NCI-H748 treated with DMSO at 0.1 percent for 48 hours (cell line): ENCODE measurements around the gene ITPRIP.

ENCODE experiments used
- DNase-seq: peaks from one replicate; lab custom pipeline; 2025; lab: John Stamatoyannopoulos, UW

Gene ITPRIP

GRCh38 chr10:104340641-104341040 is 2.4 kb upstream of the ITPRIP start:
- no peak for DNase-seq

DNA sequence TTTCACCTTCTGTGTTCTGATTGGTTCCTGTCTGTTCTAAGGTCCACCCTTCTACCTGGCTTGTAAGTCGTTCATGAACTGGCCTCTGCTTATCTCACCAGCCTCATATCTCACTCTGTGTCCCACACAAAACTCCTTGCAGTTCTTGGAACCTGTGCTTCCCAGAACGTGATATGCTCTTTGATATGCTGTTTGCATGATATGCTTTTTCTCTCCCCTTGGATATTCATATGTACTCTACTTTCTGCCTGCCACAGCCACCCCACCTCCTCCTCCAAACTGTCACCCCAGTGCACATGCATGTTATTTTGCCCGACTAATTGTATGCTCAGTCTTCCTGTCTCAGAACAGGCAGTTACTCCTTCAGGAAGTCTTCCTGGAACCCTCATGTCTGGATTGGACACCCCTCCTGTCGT is 1.9 kb upstream of the ITPRIP start:
- no peak for DNase-seq

DNA sequence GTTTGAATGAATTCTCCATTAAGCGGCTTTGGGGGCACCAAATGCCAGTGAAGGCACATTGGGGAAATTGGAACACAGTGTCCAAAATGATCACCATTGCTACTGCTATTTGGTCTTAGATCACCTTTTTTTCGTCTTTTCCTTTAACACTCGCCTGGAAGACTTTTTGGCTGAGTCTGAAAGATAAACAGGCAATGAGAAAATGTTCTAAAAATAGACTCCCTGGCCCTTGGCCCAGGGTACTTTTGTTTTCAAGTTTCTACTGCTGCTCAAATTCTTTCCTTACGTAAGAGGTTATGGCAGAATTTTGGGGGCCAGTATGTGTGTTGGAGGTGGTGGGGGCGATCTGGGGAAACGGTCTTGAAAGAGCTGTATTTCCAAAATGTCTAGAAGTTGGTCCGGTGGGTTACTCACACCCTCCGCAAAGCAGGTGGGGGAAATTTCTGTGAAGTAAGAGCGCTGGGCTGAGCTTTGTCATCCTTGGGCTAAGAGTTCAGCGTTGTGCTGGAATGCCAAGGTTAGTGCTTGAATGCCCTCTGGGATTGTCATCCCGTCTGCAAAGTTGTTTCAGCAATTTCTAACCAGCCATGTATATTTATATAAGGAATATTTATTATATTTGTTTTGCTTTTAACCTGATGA is 1.3 kb upstream of the ITPRIP start:
- DNase-seq: no peak

DNA sequence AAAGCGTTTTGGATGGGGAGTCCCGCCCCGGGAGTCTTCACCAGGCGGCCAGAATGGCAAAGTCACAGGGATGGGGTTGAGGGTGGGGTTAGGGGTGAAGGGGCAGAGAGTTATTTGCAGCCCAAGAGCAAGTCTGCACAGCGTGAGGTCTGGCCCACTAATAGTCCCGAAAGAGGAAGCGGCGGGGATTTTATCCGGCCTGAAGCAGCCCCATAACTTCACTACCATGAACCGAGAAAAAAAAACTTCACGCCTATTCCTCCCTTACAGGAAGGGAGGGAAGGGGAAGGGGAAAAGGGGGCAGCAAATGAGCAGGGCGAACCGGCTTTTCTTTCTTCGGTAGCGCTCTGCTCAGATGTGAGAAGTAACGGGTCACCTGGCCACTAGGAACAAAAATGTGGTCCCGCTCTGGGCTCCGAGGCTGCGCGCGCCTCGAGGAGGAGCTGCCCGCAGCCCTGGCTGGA is 712 bp downstream of the ITPRIP start:
- DNase-seq: no peak

GRCh38 chr10:104336821-104337467 is 1.3 kb downstream of the ITPRIP start:
- no peak for DNase-seq

- DNase-seq: no peak
Observed at GRCh38 chr10:104334965-104335650, 3.2 kb downstream of the ITPRIP start.

DNA sequence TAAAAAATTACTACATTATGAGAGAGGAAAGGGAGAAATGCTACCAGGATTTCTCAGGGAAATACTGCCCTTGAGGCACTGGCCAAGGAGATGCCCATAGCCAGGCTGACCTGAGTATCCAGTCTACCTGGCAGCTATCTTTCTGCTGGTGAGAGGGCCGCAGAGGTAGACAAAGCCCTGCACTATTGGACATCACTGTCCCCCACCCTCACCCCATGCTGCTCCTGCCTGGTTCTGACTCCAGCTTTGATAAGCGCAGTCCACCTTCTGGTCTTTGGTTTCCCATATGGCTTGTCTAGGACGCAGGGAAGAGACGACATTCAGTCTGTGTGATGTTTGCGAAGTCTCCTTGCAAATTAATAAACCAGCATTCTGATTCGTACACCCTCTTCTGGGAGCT is 3.7 kb downstream of the ITPRIP start:
- DNase-seq: no peak

- DNase-seq: no peak
Observed at GRCh38 chr10:104333728-104334373, 4.4 kb downstream of the ITPRIP start.

- no peak for DNase-seq
Observed at GRCh38 chr10:104333032-104333727, 5.1 kb downstream of the ITPRIP start.

DNA sequence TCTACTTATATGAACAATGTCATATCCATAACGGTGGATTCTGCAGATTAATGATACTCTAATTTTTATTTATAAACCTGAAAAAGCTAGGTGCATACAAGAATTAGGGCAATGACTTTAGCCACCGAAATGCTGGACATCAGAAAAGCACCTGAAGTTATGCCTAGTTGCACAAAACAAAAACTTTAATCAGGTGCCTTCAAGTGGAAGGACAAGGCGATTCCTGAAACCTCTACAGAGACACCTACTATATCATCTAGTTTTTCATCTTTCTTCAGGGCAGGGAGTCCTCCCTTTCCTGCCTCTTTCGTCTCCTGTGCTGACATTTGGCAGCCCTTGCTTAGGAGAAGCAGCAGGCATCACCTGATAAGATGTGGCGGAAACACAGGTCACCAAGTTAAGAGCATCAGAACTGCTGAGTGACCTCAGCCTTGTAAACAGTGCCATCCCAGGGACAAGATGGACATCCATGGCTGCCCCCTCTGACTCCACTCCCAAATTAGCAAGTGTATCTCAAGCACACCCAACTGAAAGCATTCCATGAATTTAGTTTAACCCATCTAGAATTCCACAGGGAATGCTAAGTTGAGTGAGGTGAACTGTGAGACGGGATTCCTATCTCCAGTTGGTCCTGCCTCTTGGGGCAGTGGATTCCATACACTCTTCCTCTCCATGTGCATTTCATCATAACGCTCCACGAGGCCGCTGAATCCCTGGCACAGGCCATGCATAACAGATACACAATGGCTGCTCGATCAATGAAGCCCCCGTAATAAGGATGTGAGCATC is 5.8 kb downstream of the ITPRIP start:
- no peak for DNase-seq

GRCh38 chr10:104331208-104331838 is 6.9 kb downstream of the ITPRIP start:
- DNase-seq: peak; percentile 77

GRCh38 chr10:104330168-104331110 is 7.8 kb downstream of the ITPRIP start:
- DNase-seq: no peak

GRCh38 chr10:104329735-104330134 is 8.5 kb downstream of the ITPRIP start:
- no peak for DNase-seq

DNA sequence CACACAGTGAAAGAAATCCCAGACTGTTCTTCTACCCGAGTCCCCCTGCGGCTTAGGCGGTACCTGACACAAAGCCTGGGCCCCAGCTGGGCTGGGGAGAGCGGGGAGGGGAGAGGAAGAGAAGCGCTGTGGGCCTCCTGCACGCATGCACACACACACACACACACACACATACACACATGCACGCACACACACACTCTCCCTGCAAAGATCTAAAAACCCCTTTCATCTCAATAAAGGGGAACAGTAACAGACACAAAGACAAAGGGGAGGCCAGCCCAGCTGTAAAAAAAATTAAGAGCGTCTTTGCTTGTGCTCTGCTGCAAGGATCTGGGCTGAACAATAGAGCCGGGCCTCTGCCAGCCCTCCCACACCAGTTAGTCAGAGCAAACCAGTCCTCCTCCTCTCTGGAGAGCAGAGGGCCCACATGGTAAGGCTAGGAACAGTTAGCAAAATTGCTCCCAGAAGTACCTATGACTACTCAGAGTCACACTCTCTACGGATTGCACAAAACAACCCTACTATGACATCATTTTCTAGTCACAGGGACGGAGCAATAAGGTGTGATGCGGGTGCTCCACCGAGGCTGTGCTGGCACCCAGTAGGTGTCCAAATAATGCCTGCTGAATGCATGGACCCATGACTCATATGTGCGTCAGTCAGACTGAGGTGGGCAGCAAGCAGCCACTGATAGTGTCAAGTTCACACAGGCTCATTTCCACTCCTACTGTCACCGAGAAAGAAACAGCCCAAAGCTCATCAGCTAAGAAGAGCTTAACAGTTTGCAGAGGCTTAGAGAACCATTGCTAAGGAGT is 9.2 kb downstream of the ITPRIP start:
- peak; percentile 19 for DNase-seq

DNA sequence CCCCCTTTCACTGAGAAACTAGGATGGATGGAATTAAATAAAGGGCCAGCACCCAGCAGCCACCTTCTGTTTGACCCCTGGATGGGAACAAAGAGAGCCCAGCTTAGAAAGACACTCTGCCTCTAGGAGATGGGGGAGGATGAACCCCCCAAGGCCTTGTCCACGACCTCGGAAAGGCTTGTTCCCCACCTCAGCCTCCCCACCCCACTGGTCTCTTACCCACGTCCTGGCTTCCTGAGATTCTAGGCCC is 9.7 kb downstream of the ITPRIP start:
- no peak for DNase-seq

GRCh38 chr10:104327745-104328645 is 10.3 kb downstream of the ITPRIP start:
- no peak for DNase-seq

DNA sequence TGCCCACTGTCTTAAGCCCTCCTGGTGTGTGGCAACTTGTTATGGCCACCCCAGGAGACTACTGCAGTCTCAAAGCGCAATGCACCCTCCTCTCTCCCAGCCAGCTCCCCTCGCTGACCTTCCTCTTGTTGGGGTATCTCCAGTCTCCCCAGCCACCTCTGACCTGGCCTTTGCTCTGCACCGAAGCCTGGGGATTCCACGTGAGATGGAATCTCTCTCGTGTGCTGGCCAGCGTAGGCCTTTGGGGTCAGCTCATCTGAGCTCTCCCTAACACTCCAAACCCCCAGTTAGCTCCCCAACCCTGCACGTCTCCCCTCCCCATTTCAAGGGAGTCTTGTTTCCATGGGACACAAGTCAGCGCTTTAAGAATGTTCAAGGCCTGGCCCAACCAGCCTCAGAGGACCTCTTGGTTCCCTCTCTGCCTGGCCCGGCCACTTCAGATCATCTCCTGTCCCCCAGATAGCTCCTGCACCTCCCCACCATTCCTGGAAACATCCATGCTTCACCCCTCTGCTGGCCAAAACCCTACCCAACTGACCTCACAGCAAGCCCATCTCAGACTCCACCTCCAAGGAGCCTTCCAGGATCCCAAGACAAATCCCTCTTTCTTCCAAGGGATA is 11.2 kb downstream of the ITPRIP start:
- no peak for DNase-seq
